Heart left ventricle (tissue), 13 donors: Measurements from ENCODE around the gene ACCS.

Source experiments
- CTCF ChIP-seq, 12 donors: fragments of 200-600 bp; sonication (generic) in 4 of 12; IDR thresholded peaks; one replicate each; pipeline versions ENCODE4 v1.5.0 to v1.8.0; 2018 to 2022; ENCODE audit warnings: antibody characterized with exemption in 12 of 12, mild to moderate bottlenecking in 5 of 12
- POLR2A ChIP-seq, 2 donors: fragments of 450-650 bp; IDR thresholded peaks; one replicate each; pipeline ENCODE4 v1.6.1; 2017; ENCODE audit warnings: antibody characterized with exemption in 2 of 2, mild to moderate bottlenecking in 2 of 2, moderate library complexity in 2 of 2
- donor health status: ischemic (EF 13 %, LVEDD 7.1; RV severe dilation, severe dysfunction).
- donor health status: DM: no; HTN: yes; CAD: no.
- donor health status: DM: no; HTN: no; CAD: no.
- donor health status: ischemic (EF 25% LVEDD 6.9; RV normal size, moderate dysfunction).
- donor health status: ischemic (EF 25% LVEDD 5.7; RV mildly dilated, moderate dysfunction).
- donor health status: ischemic (EF 35%, LVEDD 5.7; RV mildly dilated, moderate dysfunction).
- donor health status: nonischemic (EF 11% LVEDD 7.7; RV severe dilation, severe dysfunction).
- donor health status: DM: yes; HTN: yes; CAD: no.
- donor health status: PGD.
- donor health status: ischemic (EF 29% LVEDD 5.4; RV normal size, mild dysfunction).
- donor health status: nonischemic (EF 23%, LVEDD 6.1; RV moderate dilation, normal function).

GRCh38 chr11:44104481-44105294 lies 38.6 kb downstream of the ACCS start:
- no peak for TF ChIP-seq CTCF (IDR thresholded peaks at IDR 0.05)
- TF ChIP-seq POLR2A (IDR thresholded peaks at IDR 0.05) = no peak
